HG02884 (cell line): ENCODE measurements around the gene NDUFA5.
"Not testable (repeated sequence)": the region's sequence is repeated elsewhere in the genome, so short reads cannot be mapped to it uniquely, and the experiment has no call there.

ENCODE experiments used
- ATAC-seq: cut with Tn5 transposase; IDR thresholded peaks from one replicate; pipeline ENCODE4 v1.9.1; 2021; ENCODE audit warnings: mild to moderate bottlenecking, moderate library complexity; ENCODE audit not compliant: unreplicated experiment

Gene NDUFA5

DNA sequence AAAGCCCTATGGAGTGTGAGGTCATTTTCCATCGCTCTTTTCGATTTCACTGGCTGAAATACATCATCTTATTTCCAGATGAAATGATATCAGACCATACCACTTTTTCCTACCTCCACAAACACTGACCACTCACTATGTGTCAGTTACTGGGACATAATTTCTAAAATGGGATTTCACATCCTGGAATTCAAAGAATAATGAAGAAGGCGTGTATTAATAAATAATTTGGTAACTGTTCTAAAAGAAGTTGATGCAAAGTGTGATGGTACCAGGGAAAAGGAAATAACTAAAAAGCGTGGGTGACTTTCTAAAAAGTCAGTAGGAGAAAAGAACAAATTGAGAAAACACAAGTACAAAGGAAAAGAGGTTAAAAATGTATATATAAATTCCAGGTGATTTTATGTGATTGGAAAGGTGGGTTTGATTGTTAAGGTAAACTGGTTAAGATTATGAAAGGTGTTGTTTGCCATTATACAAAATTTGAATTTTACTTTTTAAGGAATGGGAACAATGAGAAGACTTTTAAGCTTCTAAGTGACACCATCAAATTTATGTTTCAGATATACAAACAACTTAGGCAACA is 764 bp upstream of the NDUFA5 start:
- no peak for ATAC-seq

DNA sequence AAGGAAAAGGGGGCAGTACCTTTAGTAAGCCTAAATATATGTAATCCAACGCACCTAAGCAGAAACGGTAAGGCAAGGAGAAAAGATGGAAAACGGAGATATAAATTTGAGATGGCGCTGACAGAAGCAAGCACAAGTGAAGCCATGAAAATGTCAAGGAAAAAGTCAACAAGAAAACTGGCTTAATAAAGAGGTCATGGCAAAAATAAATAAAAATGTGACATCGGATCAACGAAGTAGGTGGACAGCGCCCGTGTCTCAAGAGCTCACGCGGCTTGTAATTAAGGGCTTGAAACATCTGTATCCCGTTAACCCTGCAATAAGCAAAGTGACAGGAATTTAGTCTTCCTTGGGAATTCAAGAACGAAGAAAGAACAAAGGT is 611 bp downstream of the NDUFA5 start:
- ATAC-seq = peak; percentile 0

DNA sequence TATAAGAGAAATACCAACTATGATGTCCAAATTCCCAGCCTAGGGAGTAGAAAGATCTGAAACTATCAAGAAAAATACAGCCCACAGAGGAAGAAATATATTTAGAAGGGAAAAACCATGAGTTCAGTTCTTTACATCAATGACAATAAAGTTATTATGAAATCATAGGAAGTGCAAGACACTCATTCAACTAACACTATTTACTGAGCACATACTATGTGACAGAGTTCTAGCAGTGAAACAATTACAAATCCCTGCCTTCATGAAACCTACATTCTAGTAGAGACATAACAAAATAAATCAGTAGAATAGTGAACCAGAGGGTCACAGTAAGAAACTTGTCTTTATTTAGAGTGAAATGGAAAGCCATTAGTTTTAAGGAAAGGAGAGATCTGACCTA is 2.1 kb downstream of the NDUFA5 start:
- no peak for ATAC-seq

DNA sequence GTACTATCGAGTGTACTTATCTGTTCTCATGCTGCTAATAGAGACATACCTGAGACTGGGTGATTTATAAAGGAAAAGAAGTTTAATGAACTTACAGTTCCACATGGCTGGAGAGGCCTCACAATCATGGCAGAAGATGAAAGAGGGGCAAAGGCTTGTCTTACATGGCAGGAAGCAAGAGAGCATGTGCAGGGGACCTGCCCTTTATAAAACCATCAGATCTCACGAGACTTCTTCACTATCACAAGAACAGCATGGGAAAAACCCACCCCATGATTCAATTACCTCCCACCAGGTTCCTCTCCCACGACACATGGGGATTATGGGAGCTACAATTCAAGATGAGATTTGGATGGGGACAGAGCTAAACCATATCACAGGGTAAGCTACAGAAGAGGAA is 4.5 kb downstream of the NDUFA5 start:
- ATAC-seq = no peak

DNA sequence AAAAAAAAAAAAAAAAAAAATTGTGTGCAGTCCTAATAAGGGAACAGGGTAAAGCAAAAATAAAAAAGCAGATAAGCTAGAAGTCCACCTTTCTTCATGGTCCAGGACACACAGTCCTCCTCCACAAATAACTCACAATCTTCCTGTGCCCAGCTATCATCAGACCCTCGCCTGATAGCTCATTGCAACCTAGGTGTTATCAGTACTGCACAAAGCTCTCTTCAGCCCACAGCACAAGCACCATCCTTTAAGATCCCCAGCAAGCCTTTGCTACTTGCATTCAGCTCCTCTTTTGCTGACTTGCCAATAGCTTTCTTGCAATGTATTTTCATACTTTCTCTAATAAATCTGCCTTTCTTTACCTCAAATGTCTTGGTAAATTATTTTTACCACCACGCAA is 5.0 kb downstream of the NDUFA5 start:
- no peak for ATAC-seq

DNA sequence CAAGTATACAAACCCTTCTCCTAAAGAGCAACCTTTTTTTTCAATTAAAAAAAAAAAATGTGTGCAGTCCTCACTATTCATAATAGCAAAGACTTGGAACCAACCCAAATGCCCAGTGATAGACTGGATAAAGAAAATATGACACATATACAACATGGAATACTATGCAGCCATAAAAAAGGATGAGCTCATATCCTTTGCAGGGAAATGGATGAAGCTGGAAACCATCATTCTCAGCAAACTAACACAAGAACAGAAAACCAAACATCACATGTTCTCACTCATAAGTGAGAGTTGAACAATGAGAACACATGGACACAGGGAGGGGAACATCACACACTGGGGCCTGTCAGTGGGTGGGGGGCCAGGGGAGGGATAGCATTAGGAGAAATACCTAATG is 5.5 kb downstream of the NDUFA5 start:
- not testable (repeated sequence) for ATAC-seq

DNA sequence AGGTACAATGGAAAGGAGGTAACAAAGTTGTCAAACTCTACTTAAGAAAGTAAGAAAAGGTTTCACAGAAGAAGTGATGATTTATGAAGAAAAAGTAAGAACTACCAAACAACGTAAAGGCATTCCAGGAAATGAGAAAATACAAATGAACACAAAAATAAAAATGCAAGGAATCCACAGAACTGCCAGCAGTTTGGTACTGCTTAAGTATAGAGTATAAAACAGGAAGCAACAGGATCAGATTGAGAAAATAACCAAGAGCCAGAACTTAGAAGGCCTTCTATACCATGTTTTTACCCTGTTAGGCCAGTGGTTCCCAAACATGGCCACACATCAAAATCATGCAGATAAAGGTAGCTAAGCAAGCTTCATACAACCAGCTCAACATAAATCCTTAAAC is 9.2 kb downstream of the NDUFA5 start:
- ATAC-seq = no peak

DNA sequence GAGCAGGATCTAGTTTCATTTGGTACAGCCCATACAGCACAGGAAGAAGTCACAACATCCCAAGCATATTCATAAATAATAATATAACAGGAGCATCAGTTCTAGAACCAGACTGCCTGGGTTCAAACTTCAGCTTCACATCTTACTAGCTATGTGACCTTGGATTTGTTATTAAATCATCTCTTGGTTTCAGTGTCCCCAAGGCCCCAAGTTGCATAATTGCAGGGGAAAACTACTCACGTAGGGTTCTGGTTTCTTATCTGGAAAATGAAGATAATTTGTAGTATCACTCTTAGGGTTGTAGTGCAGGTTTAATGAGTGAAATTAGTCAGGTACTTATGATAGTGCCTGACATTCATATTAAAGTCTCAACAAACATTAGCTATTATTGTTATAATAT is 17.7 kb downstream of the NDUFA5 start:
- no peak for ATAC-seq

DNA sequence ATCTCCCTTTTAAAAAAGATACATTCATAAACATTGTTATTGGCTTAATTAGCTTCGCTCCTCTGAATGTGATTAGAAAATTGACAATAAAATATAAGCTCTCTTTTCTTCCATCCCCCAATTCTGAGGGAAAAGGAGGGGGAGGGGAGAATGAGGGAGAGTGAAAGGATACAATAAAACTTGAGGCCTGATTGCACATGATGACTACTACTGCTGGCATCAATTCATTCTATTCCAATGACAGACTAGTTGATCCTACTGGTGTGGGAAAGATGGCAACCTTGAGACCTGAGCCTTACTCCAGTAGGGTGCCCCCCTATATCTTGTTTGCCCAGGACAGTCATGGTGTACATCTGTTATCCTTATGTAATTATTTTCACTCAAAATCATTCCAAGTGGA is 18.7 kb downstream of the NDUFA5 start:
- ATAC-seq = no peak

DNA sequence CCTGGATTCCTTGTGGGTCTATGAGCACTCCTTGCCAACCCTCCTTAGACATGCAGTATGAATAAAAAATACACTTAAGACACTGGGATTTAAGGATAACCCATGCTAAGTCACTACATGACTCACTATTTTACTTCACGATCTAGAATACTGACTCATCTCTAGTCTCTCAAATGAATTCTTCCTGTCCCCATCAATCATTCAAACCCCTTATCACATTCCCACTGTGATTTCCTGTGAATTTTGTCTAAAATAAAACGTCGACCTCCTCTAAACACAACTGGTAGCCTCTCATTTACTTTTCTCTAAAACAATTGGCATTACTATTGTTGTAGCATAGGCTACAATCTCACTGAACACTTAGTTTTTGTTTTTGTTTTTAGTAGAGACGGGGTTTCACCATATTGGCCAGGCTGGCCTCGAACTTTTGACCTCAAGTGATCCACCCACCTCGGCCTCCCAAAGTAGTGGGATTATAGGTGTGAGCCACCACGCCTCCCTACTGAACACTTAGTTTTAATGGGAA is 19.4 kb downstream of the NDUFA5 start:
- no peak for ATAC-seq

DNA sequence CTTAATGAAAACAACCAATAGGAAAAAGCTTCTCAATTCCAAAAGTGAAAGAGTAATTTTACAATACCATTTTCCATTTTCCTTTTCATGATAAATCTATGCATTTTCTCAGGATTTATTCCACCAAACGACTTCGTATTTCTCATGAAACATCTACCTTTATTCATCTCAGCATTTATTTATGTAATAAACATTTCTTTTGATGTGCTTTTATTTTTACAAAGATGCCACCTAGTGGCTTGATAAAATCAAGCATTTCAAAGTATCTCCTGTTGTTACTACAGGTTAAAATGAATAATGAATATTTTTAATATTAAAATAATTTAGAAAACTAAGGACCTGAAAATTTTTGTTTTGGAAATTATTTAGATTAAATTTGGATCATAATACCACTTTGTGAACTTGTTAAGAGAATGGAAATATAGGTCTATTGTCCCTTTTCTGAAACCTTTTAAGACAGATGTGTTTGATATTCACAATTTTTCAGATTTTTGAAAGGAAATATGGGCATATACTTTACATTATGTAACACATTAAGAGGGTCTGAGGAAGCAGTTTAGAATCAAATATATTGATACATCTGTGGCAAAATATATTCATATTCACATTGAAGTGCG is 20.5 kb downstream of the NDUFA5 start:
- no peak for ATAC-seq

DNA sequence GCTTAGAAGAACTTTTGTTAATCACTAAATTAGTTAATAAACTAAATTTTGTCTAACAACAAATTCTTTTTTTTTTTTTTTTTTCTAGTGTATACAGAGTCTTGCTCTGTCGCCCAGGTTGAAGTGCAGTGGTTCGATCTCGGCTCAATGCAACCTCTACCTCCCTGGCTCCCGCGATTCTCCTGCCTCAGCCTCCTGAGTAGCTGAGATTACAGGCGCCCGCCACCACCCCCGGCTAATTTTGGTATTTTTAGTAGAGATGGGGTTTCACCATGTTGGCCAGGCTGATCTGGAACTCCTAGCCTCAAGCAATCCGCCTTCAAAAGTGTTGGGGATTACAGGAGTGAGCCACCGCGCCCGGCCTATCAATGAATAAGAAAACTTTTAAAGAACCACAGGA is 22.1 kb downstream of the NDUFA5 start:
- ATAC-seq = no peak

DNA sequence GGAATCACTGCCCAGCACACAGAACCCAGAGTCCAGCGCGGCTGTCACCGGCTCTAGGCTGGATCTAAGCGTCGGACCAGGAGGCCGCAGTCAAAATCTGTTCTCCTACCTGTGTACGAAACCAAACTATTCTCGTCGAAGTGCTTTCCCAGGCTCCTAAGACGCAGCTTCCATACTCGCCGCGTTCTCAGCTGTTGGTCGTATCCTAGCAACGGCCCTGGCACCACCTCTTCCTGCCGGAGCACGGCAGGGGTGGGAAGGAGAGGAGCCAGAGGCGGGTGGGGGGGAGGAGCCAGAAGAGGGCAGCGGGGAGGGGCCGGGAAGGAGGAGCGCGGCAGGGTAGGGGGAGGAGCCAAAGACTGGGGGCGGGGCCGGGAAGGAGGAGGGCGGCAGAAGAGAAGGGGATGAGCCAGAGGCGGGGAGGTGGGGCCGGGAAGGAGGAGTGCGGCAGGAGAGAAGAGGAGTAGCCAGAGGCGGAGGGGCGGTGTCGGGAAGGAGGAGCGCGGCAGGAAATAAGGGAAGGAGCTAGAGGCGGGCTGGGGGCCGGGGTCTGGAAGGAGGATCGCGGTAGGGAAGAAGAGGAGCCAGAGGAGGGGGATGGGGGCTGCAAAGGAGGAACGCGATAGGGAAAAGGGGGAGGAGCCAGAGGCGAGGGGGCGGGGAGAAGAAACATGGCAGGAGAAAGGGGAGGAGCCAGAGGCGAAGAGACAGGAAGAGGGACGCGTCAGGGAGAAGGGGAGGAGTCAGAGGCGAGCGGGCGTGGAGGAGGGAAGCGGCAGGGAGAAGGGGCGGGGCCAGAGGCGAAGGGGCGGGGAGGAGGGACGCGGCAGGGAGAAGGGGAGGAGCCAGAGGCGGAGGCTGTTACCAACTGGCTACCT is 23.0 kb downstream of the NDUFA5 start, which contains the start of gene IQUB:
TSS of gene IQUB (minus strand) at position 213 of the 878 bp plus-strand sequence. CDS start 22,255 bp downstream, outside the sequence.
- peak; percentile 76 for ATAC-seq

DNA sequence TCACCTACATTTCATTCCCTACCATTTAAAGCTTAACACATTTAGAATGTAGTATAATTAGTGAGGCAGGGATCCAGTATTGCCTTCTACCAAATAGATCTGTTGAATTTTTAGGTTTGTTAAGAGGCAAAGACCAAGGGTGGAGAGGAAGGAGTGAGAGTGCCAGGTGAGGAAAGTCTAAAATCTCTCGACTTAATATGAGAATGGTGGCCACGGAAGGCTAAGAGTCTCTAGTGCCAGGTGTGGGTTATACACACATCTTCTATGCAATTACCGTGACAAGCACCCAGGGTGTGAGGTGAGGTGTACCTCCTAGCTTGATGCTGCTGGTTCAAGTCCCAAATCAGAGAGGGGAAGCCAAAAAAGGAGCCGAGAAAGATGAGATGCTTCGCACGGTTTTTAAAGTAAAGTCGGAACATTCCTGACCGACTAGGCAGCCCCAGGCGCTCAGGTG is 23.7 kb downstream of the NDUFA5 start:
- ATAC-seq = peak; percentile 7

DNA sequence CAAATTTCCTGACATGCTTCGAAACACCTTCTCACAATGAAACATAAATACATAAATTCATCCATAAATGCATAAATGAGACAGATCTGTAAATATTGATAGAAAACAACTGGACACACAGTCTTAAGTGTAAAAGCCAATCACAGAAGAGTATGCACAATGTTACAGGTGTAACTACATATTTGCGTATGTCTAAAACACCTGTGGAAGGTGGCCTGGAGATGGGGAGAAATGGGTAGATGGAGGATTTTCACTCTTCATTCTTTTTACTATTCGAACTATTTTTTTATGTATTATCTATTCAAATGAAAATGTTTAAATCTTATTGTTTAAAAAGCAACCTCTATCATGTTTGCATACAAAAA is 24.1 kb downstream of the NDUFA5 start:
- no peak for ATAC-seq

DNA sequence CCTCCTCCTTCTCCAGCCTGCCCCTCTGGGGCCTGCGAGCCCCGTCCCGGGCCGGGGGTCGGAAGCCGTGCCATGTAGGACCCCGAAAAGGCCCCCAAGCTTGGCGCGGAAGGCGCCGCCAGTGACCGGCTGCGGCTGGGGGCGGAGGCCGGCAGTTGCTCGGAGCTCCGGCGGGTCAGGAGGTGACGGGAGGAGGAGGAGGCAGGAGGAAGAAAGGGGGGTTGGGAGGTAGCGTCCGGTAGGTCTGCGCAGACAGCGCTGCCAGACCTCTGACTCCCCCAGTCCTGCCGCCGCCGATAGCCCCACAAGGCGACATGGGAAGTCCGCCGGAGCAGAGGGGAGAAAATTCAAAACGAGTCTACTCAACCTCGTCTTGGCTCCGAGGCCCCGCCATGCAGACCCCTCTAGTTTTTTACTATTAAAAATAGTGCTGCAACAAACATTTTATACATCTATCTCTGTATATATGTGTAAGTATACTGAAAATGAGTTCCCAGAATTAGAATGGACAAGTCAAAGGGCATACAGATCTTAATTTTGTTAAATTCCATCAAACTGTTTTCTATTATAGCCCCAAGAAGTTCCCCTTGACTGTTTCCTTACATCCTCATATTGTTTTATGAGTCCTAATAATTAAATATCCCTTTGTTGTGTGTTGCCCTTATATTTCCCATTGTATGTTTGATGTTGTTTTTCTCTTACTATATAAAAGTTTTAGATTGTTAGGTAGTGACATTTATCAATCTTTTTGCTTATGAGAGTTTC is 24.6 kb downstream of the NDUFA5 start:
- ATAC-seq = not testable (repeated sequence)

DNA sequence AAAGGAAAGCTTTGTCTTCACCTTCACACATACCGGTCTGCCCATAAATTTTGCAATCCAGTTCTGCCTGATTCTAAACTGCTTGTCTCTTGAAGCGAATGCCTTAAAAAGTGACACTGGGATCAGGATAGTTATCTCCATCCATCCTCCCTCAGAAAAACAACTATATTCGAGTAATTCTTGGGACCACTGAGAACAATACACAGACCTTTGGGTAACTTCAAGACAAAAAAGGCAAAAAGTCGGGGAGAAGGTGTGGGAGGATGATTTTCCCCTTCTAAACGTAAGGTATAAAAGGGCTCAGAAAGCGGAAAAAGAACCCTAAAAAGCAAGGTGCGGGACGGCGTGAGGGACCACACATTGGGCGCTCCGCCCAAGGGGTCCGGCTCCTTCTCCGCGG is 25.3 kb downstream of the NDUFA5 start:
- ATAC-seq = not testable (repeated sequence)

DNA sequence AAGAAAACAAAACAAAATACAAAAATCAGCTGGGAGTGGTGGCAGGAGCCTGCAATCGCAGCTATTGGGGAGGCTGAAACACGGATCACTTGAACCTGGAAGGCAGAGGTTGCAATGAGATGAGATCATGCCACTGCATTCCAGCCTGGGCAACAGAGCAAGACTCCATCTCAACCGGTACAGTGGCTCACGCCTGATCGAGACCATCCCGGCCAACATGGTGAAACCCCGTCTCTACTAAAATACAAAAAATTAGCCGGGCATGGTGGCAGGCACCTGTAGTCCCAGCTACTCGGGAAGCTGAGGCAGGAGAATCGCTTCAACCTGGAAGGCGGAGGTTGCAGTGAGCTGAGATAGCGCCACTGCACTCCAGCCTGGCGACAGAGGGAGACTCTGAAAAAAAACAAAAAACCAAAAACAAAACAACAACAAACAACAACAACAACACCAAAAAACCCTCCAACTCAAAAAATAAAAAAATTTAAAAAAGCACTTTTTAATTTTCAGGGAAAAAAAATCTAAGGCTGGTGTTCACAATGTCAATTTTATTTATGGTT is 27.5 kb downstream of the NDUFA5 start:
- ATAC-seq = not testable (repeated sequence)

DNA sequence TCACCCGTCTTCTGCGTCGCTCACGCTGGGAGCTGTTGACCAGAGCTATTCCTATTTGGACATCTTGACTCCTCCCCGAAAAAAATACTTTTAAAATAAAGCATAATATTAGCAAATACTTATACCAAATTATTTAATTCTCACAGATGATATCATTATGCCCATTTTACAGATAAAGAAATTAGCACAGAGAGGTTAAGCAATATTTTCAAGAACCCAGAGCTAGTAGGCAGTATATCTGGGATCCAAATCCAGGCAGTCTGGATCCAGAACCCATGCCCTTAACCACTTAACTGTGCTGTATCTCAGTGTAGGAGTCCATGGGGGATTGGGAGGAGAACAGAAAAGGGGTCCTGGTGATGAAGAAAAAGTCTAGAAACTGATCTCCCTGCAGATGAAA is 29.4 kb downstream of the NDUFA5 start:
- ATAC-seq = no peak

DNA sequence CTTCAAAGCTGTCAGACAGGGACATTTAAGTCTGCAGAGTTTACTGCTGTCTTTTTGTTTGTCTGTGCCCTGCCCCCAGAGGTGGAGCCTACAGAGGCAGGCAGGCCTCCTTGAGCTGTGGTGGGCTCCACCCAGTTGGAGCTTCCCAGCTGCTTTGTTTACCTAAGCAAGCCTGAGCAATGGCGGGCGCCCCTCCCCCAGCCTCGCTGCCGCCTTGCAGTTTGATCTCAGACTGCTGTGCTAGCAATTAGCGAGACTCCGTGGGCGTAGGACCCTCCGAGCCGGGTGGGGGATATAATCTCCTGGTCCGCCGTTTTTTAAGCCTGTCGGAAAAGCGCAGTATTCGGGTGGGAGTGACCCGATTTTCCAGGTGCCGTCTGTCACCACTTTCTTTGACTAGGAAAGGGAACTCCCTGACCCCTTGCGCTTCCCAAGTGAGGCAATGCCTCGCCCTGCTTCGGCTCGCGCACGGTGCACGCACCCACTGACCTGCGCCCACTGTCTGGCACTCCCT is 29.8 kb downstream of the NDUFA5 start:
- ATAC-seq = not testable (repeated sequence)
